ENCODE results near the gene EMILIN1. TPM values are rescaled to one million over a fixed set of nuclear protein-coding genes. Genes with fewer than 3 reads are reported as not detected.
A peak's percentile ranks its signal among the peaks of the same experiment; 100 is the strongest.

EMILIN1 gene
- total RNA-seq, 1 experiment from 2014 or later: 1.2 TPM

DNA sequence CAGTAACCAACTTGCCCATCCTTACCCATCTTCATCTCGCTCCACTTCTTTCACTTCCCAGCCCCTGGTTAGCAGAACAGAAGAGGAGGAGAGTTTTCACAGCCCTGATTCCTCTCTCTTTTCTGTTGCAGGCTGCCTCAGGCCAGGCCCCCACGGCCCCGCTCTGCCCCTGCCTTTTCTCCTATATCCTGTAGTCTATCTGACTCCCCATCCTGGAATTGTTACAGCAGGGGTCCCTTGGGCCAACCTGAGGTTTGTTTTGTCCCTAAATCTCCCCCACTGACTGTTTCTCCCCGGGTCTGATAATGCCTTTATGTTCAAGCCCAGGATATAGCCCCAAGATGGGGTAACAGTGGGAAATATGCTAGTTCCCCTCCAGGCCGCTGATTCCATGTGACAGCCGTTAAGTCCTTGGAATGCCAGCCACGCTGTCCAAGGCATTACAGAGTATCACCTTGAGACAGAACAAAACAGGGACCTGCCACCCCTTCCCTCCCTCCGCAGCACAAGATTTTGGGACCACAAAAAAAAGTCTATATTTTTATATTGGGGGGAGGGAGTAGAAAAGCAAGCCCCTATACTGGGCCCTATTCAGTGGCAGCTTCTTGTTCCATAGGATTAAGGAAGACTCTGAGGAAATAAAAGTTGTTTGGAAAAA is 8.3 kb upstream of the EMILIN1 start:
- Histone ChIP-seq H3K27me3 (ENCODE audit: insufficient read depth, low read length) (no peaks in the 10 kb centered on the region), H3K9ac (ENCODE audit: extremely low read depth, insufficient read length, low read length) (peak overlapping the region; percentile 85), H3K23ac (ENCODE audit: insufficient read length, low read depth, low read length) (no peak overlapping the region), H3K9me3 (ENCODE audit: control insufficient read depth, low read depth, low read length) (no peaks in the 10 kb centered on the region), H2BK15ac (ENCODE audit: low read depth, low read length) (no peak overlapping the region), H3K23me2 (ENCODE audit: insufficient read length, low read depth, low read length, poor library complexity, severe bottlenecking) (peaks cover 12% of the 10 kb centered on the region), H2BK20ac (ENCODE audit: low read depth, low read length, poor library complexity, severe bottlenecking) (no peak overlapping the region), H3K4ac (ENCODE audit: low read depth, low read length) (no peak overlapping the region), H2BK5ac (ENCODE audit: insufficient read length, low read length) (no peak overlapping the region), H4K20me1 (ENCODE audit: control insufficient read depth, insufficient read depth, insufficient read length) (no peaks in the 10 kb centered on the region), H2BK12ac (ENCODE audit: insufficient read length, low read depth, low read length) (no peak overlapping the region), H3K18ac (ENCODE audit: insufficient read length, low read depth, low read length) (no peak overlapping the region), H4K5ac (ENCODE audit: insufficient read length, low read depth, low read length) (no peak overlapping the region), H4K91ac (ENCODE audit: insufficient read length, low read depth, low read length) (no peak overlapping the region), H3K4me1 (ENCODE audit: insufficient read depth, low read length) (no peaks in the 10 kb centered on the region), H2AK5ac (ENCODE audit: insufficient read length, low read length) (no peak overlapping the region), H3T11ph (ENCODE audit: low read length) (no peak overlapping the region), H3K79me2 (ENCODE audit: insufficient read depth, low read length) (peaks cover 5% of the 10 kb centered on the region; the same call in 1 of the 2 replicates), H3K27ac (ENCODE audit: insufficient read length, low read depth, low read length) (no peak overlapping the region), H3K14ac (ENCODE audit: insufficient read depth, low read length) (no peak overlapping the region), H3K79me1 (ENCODE audit: insufficient read depth, low read depth, low read length, poor library complexity, severe bottlenecking) (peaks cover 2% of the 10 kb centered on the region), H2BK120ac (ENCODE audit: low read depth, low read length, poor library complexity, severe bottlenecking) (no peak overlapping the region), H3K56ac (ENCODE audit: insufficient read length, low read depth, low read length) (no peak overlapping the region), H2AFZ (ENCODE audit: low read length) (no peak overlapping the region), H4K8ac (replicated peaks; ENCODE audit: insufficient read length, low read depth, low read length) (no peak overlapping the region), H3K4me2 (ENCODE audit: insufficient read depth, insufficient read length, low read length) (peak overlapping the region; percentile 97)
- TF ChIP-seq, protein P1, sequence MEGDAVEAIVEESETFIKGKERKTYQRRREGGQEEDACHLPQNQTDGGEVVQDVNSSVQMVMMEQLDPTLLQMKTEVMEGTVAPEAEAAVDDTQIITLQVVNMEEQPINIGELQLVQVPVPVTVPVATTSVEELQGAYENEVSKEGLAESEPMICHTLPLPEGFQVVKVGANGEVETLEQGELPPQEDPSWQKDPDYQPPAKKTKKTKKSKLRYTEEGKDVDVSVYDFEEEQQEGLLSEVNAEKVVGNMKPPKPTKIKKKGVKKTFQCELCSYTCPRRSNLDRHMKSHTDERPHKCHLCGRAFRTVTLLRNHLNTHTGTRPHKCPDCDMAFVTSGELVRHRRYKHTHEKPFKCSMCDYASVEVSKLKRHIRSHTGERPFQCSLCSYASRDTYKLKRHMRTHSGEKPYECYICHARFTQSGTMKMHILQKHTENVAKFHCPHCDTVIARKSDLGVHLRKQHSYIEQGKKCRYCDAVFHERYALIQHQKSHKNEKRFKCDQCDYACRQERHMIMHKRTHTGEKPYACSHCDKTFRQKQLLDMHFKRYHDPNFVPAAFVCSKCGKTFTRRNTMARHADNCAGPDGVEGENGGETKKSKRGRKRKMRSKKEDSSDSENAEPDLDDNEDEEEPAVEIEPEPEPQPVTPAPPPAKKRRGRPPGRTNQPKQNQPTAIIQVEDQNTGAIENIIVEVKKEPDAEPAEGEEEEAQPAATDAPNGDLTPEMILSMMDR (conservative IDR thresholded peaks at IDR 0.05): no peak
- no CpG with 5 or more reads among the region's 8 CpGs for WGBS (ENCODE audit: extremely low coverage, insufficient read length, low lambda C conversion rate)
- H3K9me3 Mint-ChIP-seq: no peaks in the 10 kb centered on the region; a peak in 1 of 5 replicates
- DNase-seq: no peak
- H3K27me3 Mint-ChIP-seq (ENCODE audit: low read depth): peaks cover 7% of the 10 kb centered on the region; the same call in 1 of the 2 replicates
- H3K27ac Mint-ChIP-seq: no peak overlapping the region
- peaks cover 14 to 17% of the 10 kb centered on the region in 2 experiments for H3K4me1 Mint-ChIP-seq
- peak overlapping the region; percentile 94 to 97 for H3K4me3 Mint-ChIP-seq
- H3K36me3 Mint-ChIP-seq (ENCODE audit: insufficient read depth in 1 of 3, low read depth in 3 of 3): peaks cover 18 to 50% (median 49%) of the 10 kb centered on the region in 3 experiments; a peak in 6 of 7 replicates

Measured in H9 (cell line).